Keratinocyte (primary cell): ENCODE data around the gene KLC4. TPM values are rescaled to one million over a fixed set of nuclear protein-coding genes. Genes with fewer than 3 reads are reported as not detected.

Experiments
- DNase-seq: peaks from one replicate; pipeline ENCODE4 v3.0.0-alpha.2; 2011; ENCODE audit warnings: low read depth, missing footprints, low spot score
- FAIRE-seq: peaks from 2 replicates; lab custom pipeline; 2011; peaks lifted over from hg19 to GRCh38; lab: Jason Lieb, UNC
- H2AFZ ChIP-seq: 2 replicates; pipeline ENCODE4 v1.6.0; 2012; ENCODE audit warnings: low read length, control low read depth, inconsistent platforms; ENCODE audit not compliant: control insufficient read depth
- H3K27ac ChIP-seq: 2 replicates; pipeline ENCODE4 v1.5.1; 2011; ENCODE audit warnings: low read length; ENCODE audit not compliant: control insufficient read depth, insufficient read depth
- H3K27me3 ChIP-seq: 3 replicates; pipeline ENCODE4 v1.6.0; 2011; ENCODE audit warnings: low read length; ENCODE audit not compliant: control insufficient read depth, insufficient read depth; ENCODE audit errors: extremely low read depth
- H3K36me3 ChIP-seq, 2 experiments: 2 replicates in 1 of 2; 3 replicates in 1 of 2; pipeline ENCODE4 v1.5.1; 2011; ENCODE audit warnings: low read length in 2 of 2, mild to moderate bottlenecking in 1 of 2; ENCODE audit not compliant: control insufficient read depth in 2 of 2, insufficient read depth in 2 of 2; ENCODE audit errors: extremely low read depth in 1 of 2
- H3K4me1 ChIP-seq: 3 replicates; pipeline ENCODE4 v1.5.1; 2011; ENCODE audit warnings: low read length; ENCODE audit not compliant: control insufficient read depth, insufficient read depth; ENCODE audit errors: extremely low read depth
- H3K4me2 ChIP-seq: 3 replicates; pipeline ENCODE4 v1.6.0; 2011; ENCODE audit warnings: low read depth, low read length; ENCODE audit not compliant: control insufficient read depth, insufficient read depth; ENCODE audit errors: extremely low read depth
- H3K4me3 ChIP-seq, 3 experiments: fragments of 200-600 bp in 1 of 3; sonication (generic) in 1 of 3; 2 replicates in 2 of 3; 3 replicates in 1 of 3; pipeline ENCODE4 v1.5.1; 2011 to 2016; ENCODE audit warnings: low read length in 3 of 3, mild to moderate bottlenecking in 3 of 3, control low read depth in 2 of 3, inconsistent platforms in 1 of 3, low read depth in 1 of 3, mixed read lengths in 1 of 3, mixed run types in 1 of 3, moderate library complexity in 1 of 3; ENCODE audit not compliant: control insufficient read depth in 2 of 3, insufficient read depth in 2 of 3; ENCODE audit errors: extremely low read depth in 1 of 3
- H3K79me2 ChIP-seq: 2 replicates; pipeline ENCODE4 v1.6.0; 2012; ENCODE audit warnings: low read length; ENCODE audit not compliant: control insufficient read depth, insufficient read depth
- H3K9ac ChIP-seq: 3 replicates; pipeline ENCODE4 v1.6.0; 2011; ENCODE audit warnings: low read length; ENCODE audit not compliant: control insufficient read depth, insufficient read depth; ENCODE audit errors: extremely low read depth
- H3K9me1 ChIP-seq: 3 replicates; pipeline ENCODE4 v1.6.0; 2011; ENCODE audit warnings: low read length; ENCODE audit not compliant: control insufficient read depth, insufficient read depth; ENCODE audit errors: extremely low read depth
- H3K9me3 ChIP-seq: 2 replicates; pipeline ENCODE4 v1.5.1; 2012; ENCODE audit warnings: low read depth, low read length; ENCODE audit not compliant: control insufficient read depth
- H4K20me1 ChIP-seq: 3 replicates; pipeline ENCODE4 v1.6.0; 2011; ENCODE audit warnings: low read length; ENCODE audit not compliant: control insufficient read depth, insufficient read depth; ENCODE audit errors: extremely low read depth
- EZH2 ChIP-seq: IDR thresholded peaks from one replicate; pipeline ENCODE4 v1.6.1; 2012; ENCODE audit warnings: inconsistent platforms, mild to moderate bottlenecking, low read length, moderate library complexity
- dilution Hi-C: fragments of 300-500 bp; cut with MboI; formaldehyde crosslinking; loops from one replicate; pipeline ENCODE4 v1.7.0; 2020; ENCODE audit warnings: low sequenced_read_pairs; ENCODE audit not compliant: extremely low pct_ligation_motif_present
- polyA plus RNA-seq, 5 experiments: library from polyadenylated mRNA; depleted of rRNA in 3 of 5; stranded (reverse) in 3 of 5; stranded (forward) in 1 of 5; unstranded in 1 of 5; fragments of >200 nt; gene quantifications; 1 replicate in 1 of 5; 2 replicates in 3 of 5; 3 replicates in 1 of 5; pipeline versions ENCODE4 v1.2.1 to v1.2.3, GENCODE V29; 2011 to 2012; ENCODE audit warnings: missing spikeins in 2 of 5, low read depth in 1 of 5, low replicate concordance in 1 of 5
- TF ChIP-seq, protein P1 (sequence below), 3 experiments: IDR thresholded peaks in 1 of 3; conservative IDR thresholded peaks in 1 of 3; optimal IDR thresholded peaks in 1 of 3; 2 replicates in 2 of 3; 3 replicates in 1 of 3; pipeline versions ENCODE3 to v1.5.1; 2011; ENCODE audit warnings: low read length in 3 of 3, mild to moderate bottlenecking in 3 of 3, moderate library complexity in 2 of 3, control low read depth in 1 of 3, inconsistent platforms in 1 of 3; ENCODE audit not compliant: insufficient read depth in 2 of 3; ENCODE audit errors: extremely low read depth in 1 of 3

KLC4 gene
- polyA plus RNA-seq, 1 donor (not counting 4 experiments of a cell fraction or from before 2014, with no cell fraction given) = 8.8 TPM

DNA sequence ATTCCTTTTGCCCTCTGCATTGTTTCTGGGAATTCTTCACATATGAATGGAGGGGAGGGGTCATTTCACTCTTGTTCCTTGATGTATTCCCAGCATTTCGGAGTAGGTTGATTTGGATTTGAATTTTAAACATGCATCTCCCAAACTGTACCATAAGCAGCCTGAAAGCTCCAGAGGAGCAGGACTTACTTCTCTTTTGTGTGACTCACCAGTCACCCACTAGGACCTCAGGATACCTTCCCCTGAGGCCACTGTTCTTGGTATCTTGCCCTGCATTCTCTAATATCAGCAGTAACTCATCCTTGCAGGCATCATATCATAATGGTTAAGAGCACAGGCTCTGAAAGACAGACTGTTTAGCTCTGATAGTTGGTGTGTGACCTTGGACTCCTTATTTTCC, 900 bp upstream of the KLC4 start:
- Histone ChIP-seq H3K79me2 (peaks cover 16% of the 10 kb centered on the region), H3K27me3 (no peaks in the 10 kb centered on the region), H4K20me1 (no peaks in the 10 kb centered on the region), H3K27ac (peak overlapping the region; percentile 99), H3K9ac (peak overlapping the region; percentile 98), H3K4me1 (peaks cover 17% of the 10 kb centered on the region), H3K36me3 (peaks cover 9 to 19% of the 10 kb centered on the region in 2 experiments), H3K4me2 (peak overlapping the region; percentile 82), H3K4me3 (peak overlapping the region; percentile 56 to 100 (median 99)), H2AFZ (no peak overlapping the region), H3K9me3 (no peaks in the 10 kb centered on the region), H3K9me1 (no peaks in the 10 kb centered on the region)
- DNase-seq (no peak), FAIRE-seq (no peak)
- dilution Hi-C loops = no loop called here
- TF ChIP-seq, protein P1, sequence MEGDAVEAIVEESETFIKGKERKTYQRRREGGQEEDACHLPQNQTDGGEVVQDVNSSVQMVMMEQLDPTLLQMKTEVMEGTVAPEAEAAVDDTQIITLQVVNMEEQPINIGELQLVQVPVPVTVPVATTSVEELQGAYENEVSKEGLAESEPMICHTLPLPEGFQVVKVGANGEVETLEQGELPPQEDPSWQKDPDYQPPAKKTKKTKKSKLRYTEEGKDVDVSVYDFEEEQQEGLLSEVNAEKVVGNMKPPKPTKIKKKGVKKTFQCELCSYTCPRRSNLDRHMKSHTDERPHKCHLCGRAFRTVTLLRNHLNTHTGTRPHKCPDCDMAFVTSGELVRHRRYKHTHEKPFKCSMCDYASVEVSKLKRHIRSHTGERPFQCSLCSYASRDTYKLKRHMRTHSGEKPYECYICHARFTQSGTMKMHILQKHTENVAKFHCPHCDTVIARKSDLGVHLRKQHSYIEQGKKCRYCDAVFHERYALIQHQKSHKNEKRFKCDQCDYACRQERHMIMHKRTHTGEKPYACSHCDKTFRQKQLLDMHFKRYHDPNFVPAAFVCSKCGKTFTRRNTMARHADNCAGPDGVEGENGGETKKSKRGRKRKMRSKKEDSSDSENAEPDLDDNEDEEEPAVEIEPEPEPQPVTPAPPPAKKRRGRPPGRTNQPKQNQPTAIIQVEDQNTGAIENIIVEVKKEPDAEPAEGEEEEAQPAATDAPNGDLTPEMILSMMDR (optimal IDR thresholded peaks at IDR 0.05 in 1 of 3, IDR thresholded peaks at IDR 0.05 in 1 of 3, conservative IDR thresholded peaks at IDR 0.05 in 1 of 3; ENCODE audit: extremely low read depth in 1 of 3, insufficient read depth in 2 of 3, low read length in 3 of 3) = no peak
- TF ChIP-seq EZH2 = no peak

DNA sequence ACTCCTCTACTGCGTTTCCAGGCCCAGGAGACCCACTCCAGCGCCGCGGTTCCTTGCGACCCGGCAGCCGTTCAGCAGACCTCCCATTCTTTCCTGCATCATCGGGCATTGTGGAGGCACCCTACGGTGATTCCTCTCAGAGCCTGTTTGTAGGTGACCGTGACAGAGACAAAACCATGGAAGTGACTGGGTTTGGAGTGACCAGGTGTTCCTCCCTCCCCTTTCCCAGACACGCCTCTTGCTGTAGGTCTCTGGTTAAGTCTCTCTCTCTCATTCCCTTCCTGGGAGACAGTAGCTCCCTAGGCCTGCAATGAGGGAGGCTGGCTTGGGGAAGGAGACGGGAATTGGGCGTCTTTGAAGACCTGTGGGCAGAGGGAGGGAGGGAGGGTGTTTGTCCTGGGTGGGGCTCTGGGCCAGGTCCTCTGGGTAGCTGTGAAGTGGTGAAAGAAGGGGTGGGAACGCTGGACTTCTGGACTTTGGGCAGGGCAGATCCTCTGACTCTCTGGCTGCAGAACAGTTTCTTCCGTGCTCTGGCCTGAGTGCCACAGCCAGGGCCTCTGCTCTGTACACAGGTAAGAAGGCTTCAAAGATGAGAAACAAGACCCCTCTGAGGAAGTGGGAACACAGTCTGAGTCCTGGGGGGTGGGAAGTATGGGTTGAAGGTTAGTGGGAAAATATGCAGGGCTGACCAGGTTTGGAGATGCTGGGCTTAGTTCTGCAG, 763 bp downstream of the KLC4 start:
- H3K36me3 ChIP-seq = peaks cover 6 to 12% of the 10 kb centered on the region in 2 experiments
- H3K27me3 ChIP-seq = no peaks in the 10 kb centered on the region
- H3K4me2 ChIP-seq = peak overlapping the region; percentile 90
- peak overlapping the region; percentile 98 for H3K9ac ChIP-seq
- peak overlapping the region; percentile 99 for H3K27ac ChIP-seq
- H3K9me1 ChIP-seq = no peaks in the 10 kb centered on the region
- H3K79me2 ChIP-seq = peaks cover 16% of the 10 kb centered on the region
- H3K4me1 ChIP-seq = peaks cover 12% of the 10 kb centered on the region
- DNase-seq (no peak), FAIRE-seq (peak; percentile 23)
- no peak for TF ChIP-seq EZH2
- TF ChIP-seq, protein P1 (optimal IDR thresholded peaks at IDR 0.05 in 1 of 3, IDR thresholded peaks at IDR 0.05 in 1 of 3, conservative IDR thresholded peaks at IDR 0.05 in 1 of 3; ENCODE audit: extremely low read depth in 1 of 3, insufficient read depth in 2 of 3, low read length in 3 of 3) = no peak
- dilution Hi-C loops = no loop called here
- H3K9me3 ChIP-seq = no peaks in the 10 kb centered on the region
- H3K4me3 ChIP-seq = peak overlapping the region; percentile 56 to 99 (median 92)
- H2AFZ ChIP-seq = peak overlapping the region; percentile 99
- no peaks in the 10 kb centered on the region for H4K20me1 ChIP-seq
